Stimulated activated CD8-positive, alpha-beta memory T cell treated with anti-CD3 and anti-CD28 coated beads, Interleukin-12 subunit alpha, Interleukin-12 subunit beta, amount 100 ng/mL, for 24 hours (primary cell): Measurements from ENCODE around the gene GRIK1.

Experiments
- DNase-seq: peaks from one replicate; pipeline ENCODE4 v3.0.0-alpha.2; 2020; ENCODE audit errors: extremely low read depth

Gene GRIK1

GRCh38 chr21:29534448-29534847, 405.3 kb downstream of the GRIK1 start:
- DNase-seq = no peak

- DNase-seq = no peak
Measured at GRCh38 chr21:29529139-29529538, 410.7 kb downstream of the GRIK1 start.

GRCh38 chr21:29526545-29526944, 413.3 kb downstream of the GRIK1 start:
- DNase-seq = no peak

GRCh38 chr21:29524055-29524454, 415.7 kb downstream of the GRIK1 start:
- DNase-seq = no peak

- no peak for DNase-seq
Measured at GRCh38 chr21:29523646-29524045, 416.1 kb downstream of the GRIK1 start.

GRCh38 chr21:29521872-29522271, 417.9 kb downstream of the GRIK1 start:
- DNase-seq = no peak

GRCh38 chr21:29520171-29520570, 419.6 kb downstream of the GRIK1 start:
- DNase-seq = no peak

GRCh38 chr21:29514652-29515247, 425.0 kb downstream of the GRIK1 start:
- DNase-seq = no peak

- DNase-seq = no peak
Measured at GRCh38 chr21:29513535-29513934, 426.3 kb downstream of the GRIK1 start.

- DNase-seq = no peak
Measured at GRCh38 chr21:29511096-29511495, 428.7 kb downstream of the GRIK1 start.

- no peak for DNase-seq
Measured at GRCh38 chr21:29509121-29509520, 430.7 kb downstream of the GRIK1 start.

GRCh38 chr21:29508301-29508700, 431.5 kb downstream of the GRIK1 start:
- no peak for DNase-seq

GRCh38 chr21:29506947-29507346, 432.8 kb downstream of the GRIK1 start:
- DNase-seq = no peak

- no peak for DNase-seq
Measured at GRCh38 chr21:29506214-29506613, 433.6 kb downstream of the GRIK1 start.

GRCh38 chr21:29504751-29505321, 435.0 kb downstream of the GRIK1 start:
- no peak for DNase-seq

- no peak for DNase-seq
Measured at GRCh38 chr21:29501451-29501850, 438.3 kb downstream of the GRIK1 start.

- no peak for DNase-seq
Measured at GRCh38 chr21:29499734-29500343, 440.0 kb downstream of the GRIK1 start.

GRCh38 chr21:29499229-29499628, 440.6 kb downstream of the GRIK1 start:
- no peak for DNase-seq

GRCh38 chr21:29496337-29496736, 443.5 kb downstream of the GRIK1 start:
- DNase-seq = no peak

- no peak for DNase-seq
Measured at GRCh38 chr21:29490016-29490415, 449.8 kb downstream of the GRIK1 start.

- DNase-seq = no peak
Measured at GRCh38 chr21:29487154-29487553, 452.6 kb downstream of the GRIK1 start.
